ENCODE measurements around the gene ACKR2.

DNA sequence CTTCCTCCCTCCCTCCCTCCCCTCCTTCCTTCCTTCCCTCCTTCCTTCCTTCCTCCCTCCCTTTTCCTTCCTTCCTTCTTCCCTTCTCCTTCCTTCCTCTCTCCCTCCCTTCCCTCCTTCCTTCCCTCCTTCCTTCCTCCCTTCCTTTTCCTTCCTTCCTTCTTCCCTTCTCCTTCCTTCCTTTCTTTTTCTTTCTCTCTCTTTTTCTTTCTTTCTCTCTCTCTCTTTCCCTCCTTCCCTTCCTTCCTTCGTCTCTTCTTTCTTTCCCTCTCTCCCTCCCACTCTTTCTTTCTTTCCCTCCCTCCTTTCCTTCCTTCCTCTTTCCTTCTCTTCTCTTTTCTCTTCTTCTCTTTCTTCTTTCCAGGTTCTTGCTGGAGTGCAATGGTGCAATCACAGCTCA, 94.8 kb downstream of the ACKR2 start:
- TF ChIP-seq CTCF (IDR thresholded peaks at IDR 0.05; ENCODE audit: low read depth, low read length), result no peak
- TF ChIP-seq EZH2phosphoT487 (IDR thresholded peaks at IDR 0.05; ENCODE audit: low read depth), result no peak
